Esophagus muscularis mucosa (tissue), 4 donors: Measurements from ENCODE around the gene ZNF474. TPM values are rescaled to one million over a fixed set of nuclear protein-coding genes. Genes with fewer than 3 reads are reported as not detected.

Source experiments
- DNase-seq: peaks from one replicate; pipeline ENCODE4 v3.0.0-alpha.2; 2017; ENCODE audit errors: extremely low spot score
- H3K27ac ChIP-seq, 4 donors: fragments of 200-600 bp; sonication (generic); replicated peaks in 1 of 4; 1 replicate in 3 of 4; 2 replicates in 1 of 4; pipeline ENCODE4 v1.5.1; 2016 to 2019; ENCODE audit warnings: mild to moderate bottlenecking in 1 of 4
- H3K27me3 ChIP-seq, 4 donors: fragments of 200-600 bp; sonication (generic); one replicate each; pipeline versions ENCODE4 v1.5.1 to v1.6.0; 2016 to 2019
- H3K36me3 ChIP-seq, 4 donors: fragments of 200-600 bp; sonication (generic); one replicate each; pipeline ENCODE4 v1.5.1; 2016 to 2019
- H3K4me1 ChIP-seq, 4 donors: fragments of 200-600 bp; sonication (generic); one replicate each; pipeline ENCODE4 v1.5.1; 2016 to 2019
- H3K4me3 ChIP-seq, 4 donors: fragments of 200-600 bp; sonication (generic); 1 replicate in 2 of 4; 2 replicates in 2 of 4; pipeline ENCODE4 v1.5.1; 2016 to 2019; ENCODE audit warnings: mild to moderate bottlenecking in 4 of 4, moderate library complexity in 1 of 4
- H3K9me3 ChIP-seq, 4 donors: fragments of 200-600 bp; sonication (generic); 1 replicate in 3 of 4; 2 replicates in 1 of 4; pipeline ENCODE4 v1.5.1; 2016 to 2019
- EP300 ChIP-seq: sonication (generic); formaldehyde crosslinking; IDR thresholded peaks from one replicate; pipeline ENCODE4 v1.6.1; 2017; ENCODE audit warnings: antibody characterized with exemption
- POLR2A ChIP-seq: fragments of 450-650 bp; IDR thresholded peaks from one replicate; pipeline ENCODE4 v1.6.1; 2017; ENCODE audit warnings: antibody characterized with exemption, moderate library complexity, mild to moderate bottlenecking, low read depth
- POLR2AphosphoS5 ChIP-seq, 2 donors: sonication (generic); formaldehyde crosslinking; IDR thresholded peaks; one replicate each; pipeline ENCODE4 v1.6.1; 2017; ENCODE audit warnings: antibody characterized with exemption in 2 of 2
- WGBS: methylation state at CpG from one replicate; pipeline ENCODE4 v1.1.5; 2018; 5-methylcytosine and 5-hydroxymethylcytosine counted together
- intact Hi-C: fragments of 100-400 bp; cut with DNase I; formaldehyde crosslinking; loops from one replicate; pipeline ENCODE4 v1.15.1; 2023
- total RNA-seq, 4 donors: library from RNA; depleted of rRNA; stranded (reverse); fragments of >200 nt; gene quantifications; one replicate each; pipeline versions ENCODE4 v1.1.0 to v1.2.1, GENCODE V29; 2016
- TF ChIP-seq, protein P1 (sequence below), 3 experiments: fragments of 200-600 bp in 2 of 3; fragments of 450-650 bp in 1 of 3; sonication (generic) in 2 of 3; IDR thresholded peaks; one replicate each; pipeline ENCODE4 v1.5.1; 2017 to 2019; ENCODE audit warnings: antibody characterized with exemption in 3 of 3, mild to moderate bottlenecking in 2 of 3, moderate library complexity in 1 of 3

Gene ZNF474
- 1 to 10 TPM in 1 of 4 donors, under 1 TPM in 2, not detected in 1; 0.33 to 1.8 (median 0.71) TPM for total RNA-seq

DNA sequence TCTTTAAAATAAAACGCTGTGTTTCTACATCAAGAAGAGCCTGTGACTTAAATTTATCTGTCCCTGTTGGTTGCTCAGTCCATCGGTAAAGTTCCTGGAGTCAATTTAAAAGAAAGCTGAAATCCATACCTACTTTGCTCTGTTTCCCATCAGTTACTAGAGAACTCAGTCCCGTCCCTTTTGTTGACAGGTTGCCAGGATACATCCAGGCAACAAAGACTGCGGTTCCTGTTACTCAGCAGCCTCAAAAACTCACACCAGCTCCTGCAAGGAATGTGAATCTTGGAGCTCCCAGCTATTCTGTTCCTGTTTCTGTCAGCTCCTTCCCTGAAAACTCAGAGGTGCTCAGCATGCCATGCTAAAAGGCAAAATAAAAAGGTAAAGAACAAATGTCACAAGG is at the start of gene ZNF474:
Gene ZNF474 (plus strand): TSS at position 241 of the 400 bp plus-strand sequence. CDS start 22,445 bp downstream, outside the sequence.
- Histone ChIP-seq H3K36me3 (no peaks in the 10 kb centered on the region), H3K27ac (peak within 1 kb of the TSS; percentile 52 to 70 (median 60)), H3K9me3 (no peaks in the 10 kb centered on the region), H3K4me1 (peaks cover 0 to 47% (median 40%) of the 10 kb centered on the region in 4 donors), H3K4me3 (peak within 1 kb of the TSS in 2 of 4 donors; percentile 7 to 20), H3K27me3 (no peaks in the 10 kb centered on the region)
- WGBS: 12% methylated on average over 4 of the region's 4 CpGs
- TF ChIP-seq POLR2A: no peak
- TF ChIP-seq EP300: peak; percentile 6
- peak; percentile 37 to 55 for TF ChIP-seq POLR2AphosphoS5 (IDR thresholded peaks at IDR 0.05)
- TF ChIP-seq, protein P1, sequence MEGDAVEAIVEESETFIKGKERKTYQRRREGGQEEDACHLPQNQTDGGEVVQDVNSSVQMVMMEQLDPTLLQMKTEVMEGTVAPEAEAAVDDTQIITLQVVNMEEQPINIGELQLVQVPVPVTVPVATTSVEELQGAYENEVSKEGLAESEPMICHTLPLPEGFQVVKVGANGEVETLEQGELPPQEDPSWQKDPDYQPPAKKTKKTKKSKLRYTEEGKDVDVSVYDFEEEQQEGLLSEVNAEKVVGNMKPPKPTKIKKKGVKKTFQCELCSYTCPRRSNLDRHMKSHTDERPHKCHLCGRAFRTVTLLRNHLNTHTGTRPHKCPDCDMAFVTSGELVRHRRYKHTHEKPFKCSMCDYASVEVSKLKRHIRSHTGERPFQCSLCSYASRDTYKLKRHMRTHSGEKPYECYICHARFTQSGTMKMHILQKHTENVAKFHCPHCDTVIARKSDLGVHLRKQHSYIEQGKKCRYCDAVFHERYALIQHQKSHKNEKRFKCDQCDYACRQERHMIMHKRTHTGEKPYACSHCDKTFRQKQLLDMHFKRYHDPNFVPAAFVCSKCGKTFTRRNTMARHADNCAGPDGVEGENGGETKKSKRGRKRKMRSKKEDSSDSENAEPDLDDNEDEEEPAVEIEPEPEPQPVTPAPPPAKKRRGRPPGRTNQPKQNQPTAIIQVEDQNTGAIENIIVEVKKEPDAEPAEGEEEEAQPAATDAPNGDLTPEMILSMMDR (IDR thresholded peaks at IDR 0.05): no peak
- intact Hi-C loops: no loop called here
- no peak for DNase-seq

DNA sequence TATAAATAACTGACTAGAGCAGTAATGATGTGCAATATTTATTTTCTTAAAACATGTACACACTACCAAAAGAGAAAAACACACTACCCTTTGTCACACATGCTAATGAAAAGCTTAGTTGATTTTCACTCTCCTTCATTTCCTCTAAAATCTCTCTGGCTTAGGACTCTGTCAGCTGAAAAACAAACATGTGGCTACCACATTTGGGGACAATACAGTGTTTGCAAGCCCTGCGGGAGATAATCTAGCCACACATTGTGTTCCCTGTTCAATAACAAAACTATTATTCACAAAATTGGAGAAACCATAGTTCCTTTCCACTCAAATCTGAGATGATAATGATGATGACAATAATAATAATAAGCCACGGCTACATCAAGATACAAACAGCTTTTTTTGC is 47.8 kb upstream of the ZNF474 start:
- H3K4me3 ChIP-seq: no peak overlapping the region
- WGBS: 90% methylated on average over 2 of the region's 2 CpGs
- no peaks in the 10 kb centered on the region for H3K27me3 ChIP-seq
- no peak for TF ChIP-seq POLR2A
- no peak for TF ChIP-seq POLR2AphosphoS5 (IDR thresholded peaks at IDR 0.05)
- no peaks in the 10 kb centered on the region for H3K36me3 ChIP-seq
- H3K4me1 ChIP-seq: peaks cover 14 to 28% (median 23%) of the 10 kb centered on the region in 4 donors
- no peaks in the 10 kb centered on the region for H3K9me3 ChIP-seq
- intact Hi-C loops: no loop called here
- no peak overlapping the region for H3K27ac ChIP-seq
- no peak for DNase-seq

DNA sequence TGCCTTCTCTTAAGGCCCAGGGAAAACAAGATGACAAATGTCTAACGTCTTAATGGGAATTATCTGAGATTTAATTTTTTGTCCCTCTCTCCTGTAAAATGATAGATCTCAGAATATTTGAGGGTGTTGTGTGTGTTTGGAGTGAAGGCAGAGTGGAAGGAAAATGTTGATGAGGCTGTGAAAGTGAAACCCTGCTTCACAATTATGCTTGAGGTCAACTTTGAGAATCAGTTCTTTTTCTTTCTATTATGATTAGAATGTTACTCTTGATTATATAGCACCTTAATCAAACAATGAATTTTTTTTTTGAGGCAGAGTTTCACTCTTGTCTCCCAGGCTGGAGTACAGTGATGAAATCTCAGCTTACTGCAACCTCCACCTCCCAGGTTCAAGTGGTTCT is 45.8 kb upstream of the ZNF474 start:
- Histone ChIP-seq H3K36me3 (no peaks in the 10 kb centered on the region), H3K4me1 (peaks cover under 1 to 8% (median 7%) of the 10 kb centered on the region in 4 donors), H3K27me3 (no peaks in the 10 kb centered on the region), H3K27ac (no peak overlapping the region), H3K4me3 (no peak overlapping the region), H3K9me3 (no peaks in the 10 kb centered on the region)
- 82% methylated on average over 1 of the region's 1 CpG for WGBS
- TF ChIP-seq POLR2AphosphoS5 (IDR thresholded peaks at IDR 0.05): no peak
- TF ChIP-seq POLR2A: no peak
- TF ChIP-seq, protein P1 (IDR thresholded peaks at IDR 0.05): no peak
- no peak for TF ChIP-seq EP300
- no peak for DNase-seq
- intact Hi-C loops: no loop called here

DNA sequence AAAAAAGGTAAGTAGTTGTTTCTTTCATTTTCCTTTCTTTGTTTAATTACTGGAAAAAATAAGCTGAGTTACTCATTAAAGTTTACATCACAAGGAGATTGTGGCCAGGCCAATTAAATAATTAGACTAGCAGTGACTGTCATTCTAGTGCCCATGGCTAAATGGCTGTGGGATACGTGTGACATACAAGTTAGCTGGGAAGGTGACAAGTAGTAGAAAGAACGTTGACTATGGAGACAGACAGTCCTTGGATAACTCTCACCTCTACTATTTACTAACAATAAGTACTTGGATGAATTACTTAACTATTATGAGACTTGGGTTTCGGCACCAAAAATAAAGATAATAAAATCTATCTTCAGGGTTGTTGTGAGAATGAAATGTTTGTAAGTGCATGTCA is 44.3 kb upstream of the ZNF474 start:
- no peak for DNase-seq
- Histone ChIP-seq H3K27ac (no peak overlapping the region), H3K36me3 (no peaks in the 10 kb centered on the region), H3K9me3 (no peaks in the 10 kb centered on the region), H3K27me3 (no peaks in the 10 kb centered on the region), H3K4me1 (no peaks in the 10 kb centered on the region), H3K4me3 (no peak overlapping the region)
- no peak for TF ChIP-seq EP300
- TF ChIP-seq POLR2AphosphoS5 (IDR thresholded peaks at IDR 0.05): no peak
- TF ChIP-seq, protein P1 (IDR thresholded peaks at IDR 0.05): no peak
- no peak for TF ChIP-seq POLR2A
- WGBS: 77% methylated on average over 3 of the region's 3 CpGs
- intact Hi-C loops: no loop called here

DNA sequence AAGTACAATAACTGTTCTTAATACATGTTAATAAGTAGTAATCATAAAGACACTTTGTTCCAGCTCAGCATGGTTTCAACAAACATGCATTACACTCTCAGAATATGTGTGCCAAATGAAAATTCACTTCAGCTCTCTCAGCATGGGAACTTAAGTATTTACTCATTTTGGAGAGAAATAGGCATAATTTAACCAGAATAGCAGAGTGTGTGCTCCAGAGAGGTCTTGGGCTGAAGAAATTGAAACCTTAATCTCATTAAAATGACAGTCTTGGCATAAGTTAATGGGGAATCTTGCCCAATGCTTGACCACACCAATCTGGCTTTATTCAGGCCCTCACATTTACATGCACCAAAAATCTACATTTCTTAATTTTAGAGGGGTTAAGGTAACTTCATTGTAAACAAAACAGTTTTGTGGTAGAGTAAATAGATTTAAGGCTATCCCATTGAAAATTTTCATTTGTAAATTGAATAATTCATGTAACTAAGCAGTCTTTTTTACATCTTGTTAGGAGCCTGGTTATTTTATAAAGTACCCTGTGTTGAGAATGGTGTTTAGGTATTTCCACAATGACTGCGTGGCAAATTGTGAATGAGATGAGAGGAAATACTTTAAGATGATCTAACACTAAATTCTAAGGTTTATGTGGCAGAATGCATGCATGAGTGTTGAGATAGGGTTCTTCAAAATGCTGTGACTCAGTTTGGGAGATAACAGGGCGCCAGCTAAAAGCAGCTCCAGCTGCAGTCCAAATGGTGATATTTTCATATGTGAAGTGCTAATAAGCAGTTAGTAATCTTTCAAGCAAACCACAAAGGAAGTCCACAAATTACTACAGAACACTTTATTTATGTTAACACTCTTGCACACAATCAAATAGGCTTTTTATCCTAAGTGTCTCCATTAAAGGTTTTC is 40.0 kb upstream of the ZNF474 start:
- Histone ChIP-seq H3K4me1 (peaks cover 0 to 15% (median 3%) of the 10 kb centered on the region in 4 donors), H3K4me3 (no peak overlapping the region), H3K9me3 (no peaks in the 10 kb centered on the region), H3K27ac (no peak overlapping the region), H3K27me3 (no peaks in the 10 kb centered on the region), H3K36me3 (no peaks in the 10 kb centered on the region)
- no peak for TF ChIP-seq POLR2AphosphoS5 (IDR thresholded peaks at IDR 0.05)
- no peak for TF ChIP-seq EP300
- TF ChIP-seq POLR2A: no peak
- TF ChIP-seq, protein P1 (IDR thresholded peaks at IDR 0.05): no peak
- intact Hi-C loops: loop anchor here (10.0 kb wide), 1 partner anchor 325 kb away; no protein-coding TSS in a partner anchor
- 64% methylated on average over 2 of the region's 2 CpGs for WGBS
- no peak for DNase-seq
